K562 (cell line): Measurements from ENCODE around the gene IL1R1. TPM values are rescaled to one million over a fixed set of nuclear protein-coding genes. Genes with fewer than 3 reads are reported as not detected.

Experiments
- ATAC-seq: fragments of 200-7000 bp; cut with Tn5 transposase; 3 replicates; pipeline ENCODE4 v1.9.1; 2020; ENCODE audit warnings: moderate library complexity
- BruUV-seq: library from RNA; stranded (reverse); fragments of 400-500 nt; replicated peaks from 2 replicates; lab custom pipeline; 2021; lab: Mats Ljungman, UMichigan
- CTCF ChIA-PET: fragments of 300-600 bp; formaldehyde crosslinking; extraction: SDS; loops from one replicate; lab custom pipeline; 2021; ENCODE audit warnings: low intra/inter-chr PET ratio; lab: Yijun Ruan, JAX
- POLR2A ChIA-PET: fragments of 300-600, 350-650 bp; sonication (Branson Sonifier 250); formaldehyde crosslinking; extraction: SDS; loops from one replicate; lab custom pipeline; 2021; ENCODE audit warnings: antibody characterized with exemption, inconsistent platforms; lab: Yijun Ruan, JAX
- DNase-seq, 4 experiments: peaks; one replicate each; pipeline versions ENCODE4 v3.0.0 to v3.0.0-alpha.2; 2011 to 2018; ENCODE audit warnings: low spot score in 3 of 4, mixed read lengths in 3 of 4; ENCODE audit errors: extremely low read depth in 1 of 4
- FAIRE-seq: peaks from 2 replicates; lab custom pipeline; 2011; peaks lifted over from hg19 to GRCh38; lab: Jason Lieb, UNC
- H2AFZ ChIP-seq: 2 replicates; pipeline ENCODE4 v1.6.0; 2011; ENCODE audit warnings: low read depth, low read length, control low read depth, inconsistent platforms
- H3K27ac ChIP-seq: fragments of 200-600 bp; 3 replicates; pipeline ENCODE4 v1.8.0; 2011; ENCODE audit warnings: low read depth, mild to moderate bottlenecking, control low read depth, inconsistent platforms, low read length, moderate library complexity, mixed read lengths; ENCODE audit errors: extremely low read depth
- H3K27me3 ChIP-seq, 2 experiments: fragments of 300-600 bp in 1 of 2; 2 replicates in 1 of 2; 3 replicates in 1 of 2; pipeline versions ENCODE4 v1.6.0 to v1.8.0; 2011; ENCODE audit warnings: inconsistent platforms in 2 of 2, low read length in 2 of 2, mild to moderate bottlenecking in 1 of 2, mixed read lengths in 1 of 2, moderate library complexity in 1 of 2; ENCODE audit not compliant: control insufficient read depth in 2 of 2, insufficient read depth in 2 of 2
- H3K36me3 ChIP-seq: fragments of 300-600 bp; 3 replicates; pipeline ENCODE4 v1.8.0; 2011; ENCODE audit warnings: mild to moderate bottlenecking, low read length, inconsistent platforms; ENCODE audit not compliant: control insufficient read depth, insufficient read depth
- H3K4me1 ChIP-seq, 2 experiments: fragments of 200-600 bp in 1 of 2; replicated peaks in 1 of 2; 2 replicates in 1 of 2; 3 replicates in 1 of 2; pipeline versions ENCODE4 v1.5.1 to v1.8.0; 2011; ENCODE audit warnings: inconsistent platforms in 2 of 2, low read length in 2 of 2, mild to moderate bottlenecking in 1 of 2, mixed read lengths in 1 of 2, moderate library complexity in 1 of 2; ENCODE audit not compliant: control insufficient read depth in 2 of 2, insufficient read depth in 2 of 2
- H3K4me2 ChIP-seq: 2 replicates; pipeline ENCODE4 v1.6.1; 2011; ENCODE audit warnings: low read length, control low read depth, inconsistent platforms, mixed read lengths; ENCODE audit not compliant: insufficient read depth
- H3K4me3 ChIP-seq: fragments of 200-600 bp; sonication (generic), shearing (Covaris generic); 2 replicates; pipeline ENCODE4 v1.5.1; 2016; ENCODE audit warnings: control low read depth, inconsistent platforms
- H3K79me2 ChIP-seq: fragments of 200-600 bp; 3 replicates; pipeline ENCODE4 v1.8.0; 2011; ENCODE audit warnings: low read length, inconsistent platforms; ENCODE audit not compliant: control insufficient read depth, insufficient read depth
- H3K9ac ChIP-seq, 2 experiments: 2 replicates each; pipeline versions ENCODE4 v1.6.0 to v1.6.1; 2011; ENCODE audit warnings: low read depth in 2 of 2, low read length in 2 of 2, control low read depth in 1 of 2, inconsistent platforms in 1 of 2, mild to moderate bottlenecking in 1 of 2, mixed read lengths in 1 of 2; ENCODE audit not compliant: insufficient read depth in 1 of 2
- H3K9me1 ChIP-seq: one replicate; pipeline ENCODE4 v1.6.0; 2011; ENCODE audit warnings: inconsistent platforms, mild to moderate bottlenecking, low read length, moderate library complexity; ENCODE audit not compliant: control insufficient read depth, insufficient read depth
- H3K9me3 ChIP-seq: replicated peaks from 2 replicates; pipeline ENCODE4 v1.5.1; 2011; ENCODE audit warnings: low read depth, low read length, inconsistent platforms; ENCODE audit not compliant: control insufficient read depth, insufficient read depth
- H4K20me1 ChIP-seq: replicated peaks from 2 replicates; pipeline ENCODE4 v1.6.1; 2011; ENCODE audit warnings: low read length, inconsistent platforms, mixed read lengths; ENCODE audit not compliant: control insufficient read depth, insufficient read depth
- ATF7 ChIP-seq: fragments of 450-650 bp; IDR thresholded peaks from 2 replicates; pipeline ENCODE4 v1.7.1; 2014; ENCODE audit warnings: mild to moderate bottlenecking, moderate library complexity
- CBFA2T3 ChIP-seq: fragments of 450-650 bp; IDR thresholded peaks from 2 replicates; pipeline ENCODE4 v1.6.1; 2017
- GABPB1 ChIP-seq: sonication (generic); formaldehyde crosslinking; IDR thresholded peaks from 2 replicates; pipeline ENCODE4 v1.8.0; 2022; ENCODE audit warnings: mild to moderate bottlenecking, missing genetic modification reagents
- MBD1 ChIP-seq: fragments of 250-450 bp; sonication (Bioruptor Pico); IDR thresholded peaks from 2 replicates; pipeline ENCODE4 v1.8.0; 2022; ENCODE audit warnings: inconsistent platforms
- MLLT1 ChIP-seq, 2 experiments: fragments of 450-650 bp; IDR thresholded peaks; 2 replicates each; pipeline ENCODE4 v1.6.1; 2016
- SRSF3 ChIP-seq: fragments of 200-400 bp; formaldehyde crosslinking; IDR thresholded peaks from 2 replicates; pipeline ENCODE4 v1.6.1; 2016; ENCODE audit warnings: mild to moderate bottlenecking, low read length, moderate library complexity; ENCODE audit not compliant: insufficient read depth
- XRCC3 ChIP-seq: fragments of 450-650 bp; IDR thresholded peaks from 2 replicates; pipeline ENCODE4 v1.6.1; 2017; ENCODE audit warnings: mild to moderate bottlenecking, moderate library complexity
- WGBS: fragments of 100-300 bp; shearing (Covaris generic); methylation state at CpG from one replicate; pipeline ENCODE4 v1.1.6; 2016; ENCODE audit warnings: low coverage, mixed read lengths; ENCODE audit not compliant: insufficient coverage; ENCODE audit errors: missing lambda C conversion rate; 5-methylcytosine and 5-hydroxymethylcytosine counted together
- in situ Hi-C: fragments of 300-500 bp; cut with MboI; formaldehyde crosslinking; loops from 4 replicates; pipeline ENCODE4 v1.15.0; 2018; ENCODE audit warnings: inconsistent platforms, mixed read lengths
- intact Hi-C: fragments of 100-400 bp; cut with micrococcal nuclease; formaldehyde crosslinking; loops from 2 replicates; pipeline ENCODE4 v1.14.2; 2022
- polyA plus RNA-seq, 8 experiments: library from polyadenylated mRNA; depleted of rRNA in 4 of 8; stranded (reverse) in 5 of 8; unstranded in 3 of 8; fragments of >200 nt; fragmentation: Nextera tagmentation in 2 of 8; fragmentation: Illumina TruSeq in 1 of 8; extraction: Ambion mirVana in 2 of 8; extraction: Trizol in 1 of 8; gene quantifications; 2 replicates each; pipeline versions ENCODE4 v1.2.1 to v1.2.3, GENCODE V29; 2011 to 2014; ENCODE audit warnings: inconsistent platforms in 1 of 8, missing spikeins in 1 of 8
- total RNA-seq, 7 experiments: library from RNA; depleted of rRNA in 6 of 7; stranded (reverse); fragments of >200 nt in 6 of 7; fragmentation: Illumina TruSeq in 2 of 7; extraction: Trizol in 2 of 7; gene quantifications; 2 replicates each; pipeline versions ENCODE4 v1.2.1 to v1.2.3, GENCODE V29; 2011 to 2021; ENCODE audit warnings: low replicate concordance in 1 of 7
- TF ChIP-seq, protein P1 (sequence below): fragments of 250-450 bp; sonication (Bioruptor Pico); IDR thresholded peaks from 2 replicates; pipeline ENCODE4 v1.5.0; 2021

IL1R1 gene
- total and polyA plus RNA-seq, 9 of the 15 experiments (the other 6 are each of a cell fraction or from before 2014, with no cell fraction given) = 0.81 to 3.9 (median 1.6) TPM

DNA sequence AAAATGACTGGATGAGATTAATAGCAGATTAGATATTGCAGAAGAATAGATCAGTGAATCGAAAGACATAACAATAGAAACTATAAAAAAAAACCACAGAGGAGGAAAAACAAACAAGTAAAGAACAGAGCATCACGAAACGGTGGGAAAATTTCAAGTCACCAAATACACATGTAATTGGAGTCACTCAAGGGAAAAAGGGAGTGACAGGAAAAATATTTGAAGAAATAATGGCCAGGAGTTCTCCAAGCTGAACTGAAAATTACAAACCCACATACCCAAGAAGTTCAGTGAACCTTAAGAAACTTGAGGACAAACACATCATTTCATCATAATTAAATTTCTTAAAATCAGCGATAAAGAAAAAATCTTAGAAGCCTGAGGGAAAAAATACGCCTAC is 11.0 kb upstream of the IL1R1 start:
- no TSS peak for BruUV-seq
- WGBS = 45% methylated on average over 5 of the region's 5 CpGs
- ATAC-seq = no peak
- TF ChIP-seq SRSF3 (no peak), GABPB1 (CRISPR knock-in tag) (no peak), ATF7 (no peak), XRCC3 (no peak), MBD1 (CRISPR knock-in tag) (no peak), CBFA2T3 (no peak), MLLT1 (IDR thresholded peaks at IDR 0.05) (no peak)
- TF ChIP-seq, protein P1, sequence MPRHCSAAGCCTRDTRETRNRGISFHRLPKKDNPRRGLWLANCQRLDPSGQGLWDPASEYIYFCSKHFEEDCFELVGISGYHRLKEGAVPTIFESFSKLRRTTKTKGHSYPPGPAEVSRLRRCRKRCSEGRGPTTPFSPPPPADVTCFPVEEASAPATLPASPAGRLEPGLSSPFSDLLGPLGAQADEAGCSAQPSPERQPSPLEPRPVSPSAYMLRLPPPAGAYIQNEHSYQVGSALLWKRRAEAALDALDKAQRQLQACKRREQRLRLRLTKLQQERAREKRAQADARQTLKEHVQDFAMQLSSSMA (CRISPR knock-in tag) = no peak
- in situ Hi-C loops = no loop called here
- intact Hi-C loops = no loop called here
- ChIA-PET POLR2A (no interaction called here), CTCF (interaction anchor here (0.6 kb wide), 1 partner anchor 57 kb away, joined by 3 read pairs; no protein-coding TSS in a partner anchor)
- Histone ChIP-seq H3K79me2 (no peaks in the 10 kb centered on the region), H3K9me1 (no peaks in the 10 kb centered on the region), H3K4me2 (no peak overlapping the region), H4K20me1 (no peaks in the 10 kb centered on the region), H3K4me3 (no peak overlapping the region), H3K36me3 (no peaks in the 10 kb centered on the region), H3K27ac (no peak overlapping the region), H2AFZ (no peak overlapping the region), H3K4me1 (no peaks in the 10 kb centered on the region), H3K27me3 (no peaks in the 10 kb centered on the region; a peak in 1 of 5 replicates), H3K9me3 (no peaks in the 10 kb centered on the region), H3K9ac (no peak overlapping the region)
- DNase-seq = no peak
- no peak for FAIRE-seq
